DLD1 (cell line): Measurements from ENCODE around the gene LIPT1.
"Not testable (repeated sequence)": the region's sequence is repeated elsewhere in the genome, so short reads cannot be mapped to it uniquely, and the experiment has no call there.

Source experiments
- in situ Hi-C: cut with HindIII; loops from 2 replicates; pipeline ENCODE4 v1.10.0; 2017; ENCODE audit warnings: low sequenced_read_pairs

Gene LIPT1

GRCh38 chr2:99154643-99155536, at the start of gene LIPT1, which contains the start of gene TSGA10:
TSS of gene LIPT1 (plus strand) at chr2:99154967. CDS start at chr2:99161958, 6,991 bp downstream.
TSS of gene TSGA10 (minus strand) at chr2:99154942. CDS start at chr2:99109439, 45,503 bp downstream.
- in situ Hi-C loops, result no loop called here

- in situ Hi-C loops, result no loop called here
These were observed 47.9 kb upstream of the LIPT1 start for GRCh38 chr2:99106913-99107312.

- in situ Hi-C loops, result no loop called here
These were observed 43.5 kb upstream of the LIPT1 start for GRCh38 chr2:99111236-99111635.

- in situ Hi-C loops, result no loop called here
These were observed 42.8 kb upstream of the LIPT1 start for GRCh38 chr2:99111945-99112344.

GRCh38 chr2:99112617-99113016, 42.1 kb upstream of the LIPT1 start:
- in situ Hi-C loops, result no loop called here

GRCh38 chr2:99127981-99128380, 26.8 kb upstream of the LIPT1 start:
- in situ Hi-C loops, result no loop called here

DNA sequence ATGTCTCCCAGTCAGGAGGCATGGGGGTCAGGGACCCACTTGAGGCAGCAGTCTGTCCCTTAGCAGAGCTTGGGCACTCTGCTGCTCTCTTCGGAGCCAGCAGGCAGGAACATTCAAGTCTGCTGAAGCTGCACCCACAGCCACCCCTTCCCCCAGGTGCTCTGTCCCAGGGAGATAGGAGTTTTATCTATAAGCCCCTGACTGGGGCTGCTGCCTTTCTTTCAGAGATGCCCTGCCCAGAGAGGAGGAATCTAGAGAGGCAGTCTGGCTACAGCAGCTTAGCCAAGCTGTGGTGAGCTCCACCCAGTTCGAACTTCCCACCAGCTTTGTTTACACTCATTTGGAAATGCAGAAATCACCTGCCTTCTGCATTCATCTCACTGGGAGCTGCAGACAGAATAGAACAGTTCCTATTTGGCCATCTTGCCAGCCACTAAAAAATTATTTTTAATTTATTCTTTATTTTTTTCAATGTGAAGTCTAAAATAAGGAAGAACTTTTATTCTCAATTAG, 19.7 kb upstream of the LIPT1 start:
- in situ Hi-C loops, result not testable (repeated sequence)

DNA sequence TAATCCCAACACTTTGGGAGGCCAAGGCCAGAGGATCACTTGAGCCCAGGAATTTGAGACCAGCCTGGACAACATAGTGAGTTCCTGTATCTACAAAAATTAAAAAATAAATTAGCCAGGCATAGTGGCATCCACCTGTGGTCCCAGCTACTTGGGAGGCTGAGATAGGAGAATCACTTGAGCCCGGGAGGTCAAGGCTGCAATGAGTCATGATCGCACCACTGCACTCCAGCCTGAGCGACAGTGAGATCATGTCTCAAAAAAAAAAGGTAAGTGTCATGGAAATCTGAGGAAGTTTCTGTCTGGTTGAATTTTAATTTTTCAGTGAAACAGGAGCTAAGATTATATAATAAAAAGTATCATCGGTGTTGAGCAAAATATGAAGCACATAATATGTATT, 15.8 kb upstream of the LIPT1 start:
- in situ Hi-C loops, result no loop called here

GRCh38 chr2:99140056-99140859, 14.5 kb upstream of the LIPT1 start:
- in situ Hi-C loops, result no loop called here

- in situ Hi-C loops, result no loop called here
These were observed 14.0 kb upstream of the LIPT1 start for GRCh38 chr2:99140860-99141109.

DNA sequence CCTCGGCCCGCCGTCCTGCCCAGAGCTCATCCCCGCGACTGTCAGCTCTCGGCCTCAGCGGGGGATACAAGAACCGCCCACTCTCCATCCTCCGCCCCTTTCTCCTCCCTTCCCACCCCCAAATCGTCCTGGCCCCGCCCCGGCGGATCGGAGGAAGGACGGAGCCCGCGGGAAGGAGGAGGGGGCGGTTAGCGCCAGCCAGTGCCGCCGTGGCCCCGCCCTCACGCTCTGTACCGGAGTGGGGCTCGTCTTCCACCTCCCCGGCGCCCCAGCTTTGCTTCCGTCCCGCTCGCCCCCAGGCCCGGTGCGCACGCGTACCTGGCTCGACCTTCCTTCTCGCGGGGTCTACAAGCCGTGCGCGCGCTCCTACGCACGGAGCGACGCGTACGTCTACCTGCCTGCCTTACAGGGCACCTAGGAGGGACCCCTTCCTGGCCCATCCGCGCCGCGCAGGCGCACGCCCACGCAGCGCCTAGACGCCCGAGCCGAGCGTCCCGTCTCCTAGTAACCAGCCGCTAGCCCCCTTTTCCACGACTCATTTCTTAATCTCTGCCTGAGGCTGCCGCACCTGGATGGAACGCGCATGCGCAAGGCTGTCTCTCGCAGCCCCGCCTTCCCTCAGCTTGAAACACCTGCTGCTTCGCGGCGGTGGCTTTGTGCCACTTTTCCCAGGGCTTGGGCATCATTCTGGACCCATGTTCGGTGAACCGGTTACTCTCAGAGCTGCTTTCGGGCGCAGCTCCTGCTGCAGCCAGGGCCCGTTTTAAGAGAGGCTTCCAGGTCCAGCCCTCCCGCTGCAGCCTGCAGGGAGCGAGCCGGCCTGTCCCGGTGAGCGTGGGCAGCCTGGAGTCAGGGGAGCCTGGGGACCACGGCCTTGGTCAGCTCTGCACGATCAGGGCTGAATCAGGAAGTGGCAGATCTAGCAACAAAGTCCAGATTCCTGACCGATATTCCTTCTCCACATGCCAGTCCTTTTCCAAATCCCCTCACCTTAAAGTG, 13.4 kb upstream of the LIPT1 start, which contains the start of gene C2orf15:
C2orf15 (plus strand) TSS at position 598 of the 999 bp plus-strand sequence. CDS start 8,852 bp downstream, outside the sequence.
- in situ Hi-C loops, result no loop called here

DNA sequence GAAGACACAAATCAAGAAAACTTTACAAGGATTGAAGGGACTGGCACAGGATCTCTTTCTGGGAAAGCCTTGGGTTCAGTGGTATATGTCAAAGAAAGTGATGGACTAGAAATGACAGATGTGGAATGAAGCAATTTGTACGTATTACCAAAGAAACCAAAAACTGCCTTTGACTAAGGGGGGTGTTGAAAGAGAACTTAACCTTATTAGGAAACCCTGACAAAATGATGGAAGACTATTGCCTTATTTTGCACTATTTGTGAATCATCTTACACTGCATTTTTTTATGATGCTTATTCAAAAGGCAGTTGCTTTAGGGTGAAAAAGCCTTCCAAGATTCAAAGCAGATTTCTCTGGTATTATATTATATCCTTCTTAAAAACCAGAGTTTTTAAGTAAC, 4.1 kb upstream of the LIPT1 start:
- in situ Hi-C loops, result no loop called here

- in situ Hi-C loops, result no loop called here
These were observed 2.4 kb upstream of the LIPT1 start for GRCh38 chr2:99152199-99152895.

GRCh38 chr2:99153921-99154604, 704 bp upstream of the LIPT1 start:
- in situ Hi-C loops, result no loop called here

DNA sequence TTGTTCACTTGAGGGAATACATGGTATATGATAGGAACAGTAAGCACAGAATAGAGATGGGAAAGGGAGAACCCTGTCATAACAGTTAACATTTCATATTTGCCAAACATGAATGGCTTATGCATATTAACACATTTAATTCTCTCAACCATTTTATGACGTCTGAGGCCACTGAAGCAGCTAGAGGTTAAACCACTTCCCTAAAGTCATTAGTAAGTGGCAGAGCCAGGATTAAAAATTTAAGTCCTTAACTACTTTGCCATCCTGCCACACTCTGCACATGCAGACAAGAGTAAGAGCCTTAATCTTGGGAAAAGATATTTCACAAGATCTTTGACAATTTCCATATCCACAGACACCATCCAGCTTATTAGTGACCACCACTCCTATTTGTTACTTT, 2.1 kb downstream of the LIPT1 start:
- in situ Hi-C loops, result no loop called here

- in situ Hi-C loops, result no loop called here
These were observed 3.8 kb downstream of the LIPT1 start for GRCh38 chr2:99158599-99158998.

DNA sequence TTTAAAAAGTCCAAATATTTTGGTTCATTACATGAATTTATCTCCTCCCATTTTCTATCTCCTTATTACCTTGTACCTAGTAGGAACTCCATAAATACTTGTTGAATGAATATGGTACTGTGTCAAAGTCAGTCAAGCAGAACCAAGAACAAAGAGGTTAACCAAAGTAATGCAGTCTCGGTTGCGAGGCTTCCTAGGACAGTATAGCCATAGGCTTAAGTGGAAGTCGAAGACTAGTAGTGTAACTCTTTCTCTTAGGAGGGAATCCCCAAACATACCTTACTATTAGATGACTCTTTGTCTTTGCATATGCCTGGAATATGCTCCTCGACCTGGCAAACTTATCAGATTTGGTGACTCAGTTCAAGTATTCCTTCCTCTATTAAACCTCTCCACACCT, 4.8 kb downstream of the LIPT1 start:
- in situ Hi-C loops, result no loop called here

DNA sequence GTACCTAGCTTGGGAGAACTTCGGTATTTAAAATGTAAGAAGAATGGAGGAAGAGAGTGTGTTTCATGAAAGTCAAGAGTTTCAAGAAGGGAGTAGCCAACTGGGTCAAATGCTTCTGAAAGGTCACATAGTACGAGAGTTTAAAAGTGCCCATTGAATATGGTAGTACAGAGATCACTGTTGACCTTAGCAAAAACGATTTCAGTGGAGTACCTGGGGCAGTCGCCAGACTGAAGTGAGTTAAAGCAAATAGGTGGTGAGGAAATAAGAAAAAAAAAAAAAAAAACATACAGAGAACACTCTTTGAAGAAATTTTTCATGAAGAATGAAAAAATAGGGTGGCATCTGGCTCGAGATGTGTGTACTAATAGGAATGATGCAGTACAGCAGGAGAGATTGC, 11.5 kb downstream of the LIPT1 start:
- in situ Hi-C loops, result no loop called here

DNA sequence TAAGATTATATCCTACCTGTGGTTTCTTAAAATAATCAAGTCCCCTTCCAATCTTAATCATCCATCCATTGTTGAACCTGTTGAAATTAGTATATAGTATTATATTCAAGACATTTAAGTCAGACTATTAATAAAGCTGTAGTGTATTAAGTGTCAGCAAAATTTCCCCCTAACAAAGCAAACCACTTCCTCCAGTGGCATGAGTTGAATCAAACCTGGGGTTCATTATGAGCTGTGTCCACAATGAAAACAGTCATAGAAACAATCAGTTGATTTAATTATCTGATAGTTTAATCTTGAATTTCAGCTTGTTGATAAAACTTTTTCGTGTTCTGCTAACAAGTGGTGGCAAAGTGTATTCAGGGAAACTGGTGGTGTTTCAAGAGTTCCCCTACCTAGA, 14.8 kb downstream of the LIPT1 start:
- in situ Hi-C loops, result no loop called here
